OCI-LY1 (cell line): ENCODE results near the gene SLC9A8.

Experiments
- H2AFZ ChIP-seq: fragments of 200-600 bp; sonication (generic), shearing (Covaris generic); 2 replicates; pipeline ENCODE4 v1.6.0; 2014; ENCODE audit warnings: antibody characterized with exemption, mild to moderate bottlenecking, low read length
- H3F3A ChIP-seq: fragments of 200-600 bp; sonication (generic), shearing (Covaris generic); 2 replicates; pipeline ENCODE4 v1.6.0; 2014; ENCODE audit warnings: mild to moderate bottlenecking, antibody characterized with exemption, low read length, moderate library complexity; ENCODE audit not compliant: insufficient read depth
- H3K27ac ChIP-seq: fragments of 200-600 bp; sonication (generic); 2 replicates; pipeline ENCODE4 v1.5.1; 2014; ENCODE audit warnings: low read length, mixed run types, mild to moderate bottlenecking, low read depth; ENCODE audit not compliant: poor library complexity, severe bottlenecking
- H3K27me3 ChIP-seq: fragments of 200-600 bp; sonication (generic); 2 replicates; pipeline ENCODE4 v1.6.0; 2014; ENCODE audit warnings: antibody characterized with exemption, mild to moderate bottlenecking, low read length, moderate library complexity; ENCODE audit not compliant: insufficient read depth
- H3K36me3 ChIP-seq: fragments of 200-600 bp; sonication (generic); 2 replicates; pipeline ENCODE4 v1.6.1; 2014; ENCODE audit warnings: mild to moderate bottlenecking, antibody characterized with exemption, low read length, moderate library complexity, mixed read lengths; ENCODE audit not compliant: insufficient read depth
- H3K4me1 ChIP-seq: fragments of 200-600 bp; sonication (generic); 2 replicates; pipeline ENCODE4 v1.5.1; 2014; ENCODE audit warnings: mild to moderate bottlenecking, low read length, moderate library complexity; ENCODE audit not compliant: insufficient read depth, severe bottlenecking
- H3K4me2 ChIP-seq: fragments of 200-600 bp; sonication (generic), shearing (Covaris generic); 2 replicates; pipeline ENCODE4 v1.6.1; 2014; ENCODE audit warnings: low read length
- H3K4me3 ChIP-seq: fragments of 200-600 bp; sonication (generic); 2 replicates; pipeline ENCODE4 v1.5.1; 2014; ENCODE audit warnings: low read length, low read depth, mild to moderate bottlenecking, mixed read lengths; ENCODE audit not compliant: poor library complexity, severe bottlenecking
- H3K79me2 ChIP-seq: fragments of 200-600 bp; shearing (Covaris generic); 2 replicates; pipeline ENCODE4 v1.6.1; 2016; ENCODE audit warnings: mixed run types, low read length, mixed read lengths; ENCODE audit not compliant: insufficient read depth
- H3K9ac ChIP-seq: fragments of 200-600 bp; sonication (generic), shearing (Covaris generic); 2 replicates; pipeline ENCODE4 v1.6.1; 2014; ENCODE audit warnings: mild to moderate bottlenecking, low read length, mixed read lengths
- H3K9me2 ChIP-seq: fragments of 200-600 bp; sonication (generic), shearing (Covaris generic); 2 replicates; pipeline ENCODE4 v1.6.1; 2014; ENCODE audit warnings: low read depth, mild to moderate bottlenecking, low read length, mixed read lengths
- H3K9me3 ChIP-seq: fragments of 200-600 bp; shearing (Covaris generic); 2 replicates; pipeline ENCODE4 v1.6.1; 2014; ENCODE audit warnings: low read length, mixed read lengths
- H4K20me1 ChIP-seq: fragments of 200-600 bp; sonication (generic), shearing (Covaris generic); 2 replicates; pipeline ENCODE4 v1.6.0; 2016; ENCODE audit warnings: mild to moderate bottlenecking, low read length; ENCODE audit not compliant: insufficient read depth
- EZH2 ChIP-seq: fragments of 200-600 bp; sonication (generic), shearing (Covaris generic); IDR thresholded peaks from 2 replicates; pipeline ENCODE4 v1.8.0; 2017; ENCODE audit warnings: borderline replicate concordance, mixed run types, mild to moderate bottlenecking, antibody characterized with exemption, low read length, moderate library complexity, mixed read lengths
- TF ChIP-seq, protein P1 (sequence below): fragments of 200-600 bp; sonication (generic), shearing (Covaris generic); IDR thresholded peaks from 2 replicates; pipeline ENCODE4 v1.5.1; 2017; ENCODE audit warnings: mild to moderate bottlenecking, antibody characterized with exemption, low read length, moderate library complexity, mixed read lengths

SLC9A8 gene

DNA sequence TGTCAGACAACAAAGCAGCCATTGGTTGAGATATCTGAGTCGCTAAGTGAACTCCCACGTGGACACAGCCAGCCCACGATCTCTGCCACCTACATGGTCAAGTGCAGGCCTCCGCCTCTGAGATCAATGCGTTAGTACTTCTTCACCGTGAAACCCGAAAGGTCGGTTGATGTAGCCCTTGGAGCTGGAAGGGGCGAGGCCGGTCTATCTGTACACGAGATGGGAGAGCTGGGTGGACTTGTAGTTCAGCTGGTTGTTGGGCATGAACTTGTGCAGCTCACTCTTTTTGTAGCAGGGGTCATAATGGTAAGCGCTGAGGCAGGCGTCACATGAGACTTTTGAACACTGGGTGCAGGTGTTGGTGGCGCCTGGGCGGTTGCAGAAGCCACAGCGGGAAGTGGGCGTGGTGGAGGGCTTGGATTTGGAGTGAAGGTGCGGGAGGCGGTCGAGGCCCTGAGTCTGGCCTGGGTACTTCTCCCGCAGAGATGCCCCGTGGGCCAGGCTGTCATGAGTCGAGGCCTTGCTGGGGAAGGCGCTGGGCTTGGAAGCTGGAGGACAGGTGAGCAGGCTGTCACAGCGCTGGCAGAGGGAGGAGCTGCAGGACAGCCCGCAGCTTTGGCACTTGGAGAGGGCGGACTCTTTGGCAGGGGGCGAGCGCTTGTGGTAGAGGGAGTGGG is 92.9 kb downstream of the SLC9A8 start:
- Histone ChIP-seq H3F3A (no peaks in the 10 kb centered on the region), H3K27me3 (no peaks in the 10 kb centered on the region), H3K4me3 (no peak overlapping the region), H3K9me2 (no peaks in the 10 kb centered on the region), H2AFZ (no peak overlapping the region), H3K27ac (no peak overlapping the region), H4K20me1 (no peaks in the 10 kb centered on the region), H3K9me3 (no peaks in the 10 kb centered on the region), H3K9ac (no peak overlapping the region), H3K4me2 (no peak overlapping the region), H3K36me3 (peaks cover 51% of the 10 kb centered on the region), H3K79me2 (no peaks in the 10 kb centered on the region), H3K4me1 (no peaks in the 10 kb centered on the region)
- TF ChIP-seq, protein P1, sequence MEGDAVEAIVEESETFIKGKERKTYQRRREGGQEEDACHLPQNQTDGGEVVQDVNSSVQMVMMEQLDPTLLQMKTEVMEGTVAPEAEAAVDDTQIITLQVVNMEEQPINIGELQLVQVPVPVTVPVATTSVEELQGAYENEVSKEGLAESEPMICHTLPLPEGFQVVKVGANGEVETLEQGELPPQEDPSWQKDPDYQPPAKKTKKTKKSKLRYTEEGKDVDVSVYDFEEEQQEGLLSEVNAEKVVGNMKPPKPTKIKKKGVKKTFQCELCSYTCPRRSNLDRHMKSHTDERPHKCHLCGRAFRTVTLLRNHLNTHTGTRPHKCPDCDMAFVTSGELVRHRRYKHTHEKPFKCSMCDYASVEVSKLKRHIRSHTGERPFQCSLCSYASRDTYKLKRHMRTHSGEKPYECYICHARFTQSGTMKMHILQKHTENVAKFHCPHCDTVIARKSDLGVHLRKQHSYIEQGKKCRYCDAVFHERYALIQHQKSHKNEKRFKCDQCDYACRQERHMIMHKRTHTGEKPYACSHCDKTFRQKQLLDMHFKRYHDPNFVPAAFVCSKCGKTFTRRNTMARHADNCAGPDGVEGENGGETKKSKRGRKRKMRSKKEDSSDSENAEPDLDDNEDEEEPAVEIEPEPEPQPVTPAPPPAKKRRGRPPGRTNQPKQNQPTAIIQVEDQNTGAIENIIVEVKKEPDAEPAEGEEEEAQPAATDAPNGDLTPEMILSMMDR, result no peak
- no peak for TF ChIP-seq EZH2

DNA sequence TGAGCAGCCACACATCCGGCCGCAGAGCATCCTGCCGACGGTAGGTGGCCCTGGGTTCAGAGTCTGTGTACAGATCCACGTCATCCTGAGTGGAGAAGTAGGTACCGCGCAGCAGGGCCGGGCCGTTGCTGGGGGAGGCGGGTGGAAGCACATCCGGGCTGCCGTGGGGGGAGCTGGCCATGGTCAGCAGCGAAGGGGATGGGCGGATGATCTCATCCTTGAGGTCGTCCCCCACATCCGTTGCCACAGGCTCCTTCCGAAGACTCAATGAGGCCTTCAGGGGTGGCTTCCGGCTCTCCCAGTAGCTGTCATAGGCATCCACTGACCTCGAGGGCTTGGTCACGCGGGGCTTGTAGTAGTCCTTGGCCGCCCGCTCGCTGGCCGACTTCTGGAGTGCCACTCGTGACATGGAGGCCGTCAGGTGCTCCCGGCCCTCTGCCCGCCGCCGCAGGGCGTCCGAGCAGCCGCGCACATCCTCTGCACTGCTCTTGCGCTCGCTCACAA is 93.5 kb downstream of the SLC9A8 start:
- Histone ChIP-seq H3K9me3 (no peaks in the 10 kb centered on the region), H3K9me2 (no peaks in the 10 kb centered on the region), H3K4me2 (no peak overlapping the region), H3K4me3 (no peak overlapping the region), H3F3A (no peaks in the 10 kb centered on the region), H3K4me1 (no peaks in the 10 kb centered on the region), H3K27ac (no peak overlapping the region), H4K20me1 (no peaks in the 10 kb centered on the region), H2AFZ (no peak overlapping the region), H3K36me3 (peaks cover 51% of the 10 kb centered on the region), H3K27me3 (no peaks in the 10 kb centered on the region), H3K79me2 (no peaks in the 10 kb centered on the region), H3K9ac (no peak overlapping the region)
- TF ChIP-seq, protein P1, result no peak
- TF ChIP-seq EZH2, result no peak

DNA sequence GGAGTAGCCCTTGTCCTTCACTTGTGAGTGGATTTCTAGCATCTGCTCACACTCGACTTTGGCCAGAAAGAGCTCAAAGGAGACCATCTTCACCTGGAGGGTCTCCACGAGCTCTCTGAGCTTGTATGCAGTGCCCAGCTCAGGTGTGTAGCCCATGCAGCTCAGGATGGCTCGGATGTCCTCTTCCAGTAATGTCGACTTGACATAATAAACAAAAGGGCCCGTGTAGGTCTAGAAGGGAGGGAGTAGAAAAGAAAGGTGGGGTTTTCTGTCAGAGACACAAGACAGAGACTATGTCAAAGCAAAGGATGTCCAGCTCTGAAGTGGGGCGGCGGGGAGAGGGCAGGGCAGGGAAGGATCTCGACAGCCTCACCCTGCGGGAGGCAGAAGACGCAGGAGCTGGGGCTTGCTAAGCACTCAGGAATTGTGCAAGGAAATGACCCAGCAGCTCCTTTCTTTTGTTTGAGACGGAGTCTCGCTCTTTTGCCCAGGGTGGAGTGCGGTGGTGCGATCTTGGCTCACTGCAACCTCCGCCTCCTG is 94.1 kb downstream of the SLC9A8 start:
- TF ChIP-seq, protein P1, result no peak
- TF ChIP-seq EZH2, result no peak
- Histone ChIP-seq H3K9me2 (no peaks in the 10 kb centered on the region), H3K36me3 (peaks cover 51% of the 10 kb centered on the region)

More for the DNA sequence above, 94.1 kb downstream of the SLC9A8 start:
- Histone ChIP-seq H3K9me3 (no peaks in the 10 kb centered on the region), H3K4me3 (no peak overlapping the region), H2AFZ (no peak overlapping the region), H3K27ac (no peak overlapping the region), H3K27me3 (no peaks in the 10 kb centered on the region), H4K20me1 (no peaks in the 10 kb centered on the region), H3K79me2 (no peaks in the 10 kb centered on the region), H3K4me1 (no peaks in the 10 kb centered on the region), H3K4me2 (no peak overlapping the region), H3F3A (no peaks in the 10 kb centered on the region), H3K9ac (no peak overlapping the region)
